NB4 (cell line): ENCODE measurements around the gene PHACTR2.

Experiments used
- MYC ChIP-seq: IDR thresholded peaks from 2 replicates; pipeline ENCODE4 v1.6.1; 2011; ENCODE audit warnings: low read depth, low read length
- POLR2A ChIP-seq: IDR thresholded peaks from 2 replicates; pipeline ENCODE4 v1.6.1; 2011; ENCODE audit warnings: mild to moderate bottlenecking; ENCODE audit not compliant: insufficient read length; ENCODE audit errors: extremely low read depth
- TF ChIP-seq, protein P1 (sequence below): IDR thresholded peaks from one replicate; pipeline ENCODE4 v1.5.1; 2012; ENCODE audit warnings: low read depth, low read length
- TF ChIP-seq, protein P2 (sequence below): IDR thresholded peaks from 2 replicates; pipeline ENCODE4 v1.6.1; 2011; ENCODE audit warnings: low read depth, low read length

DNA sequence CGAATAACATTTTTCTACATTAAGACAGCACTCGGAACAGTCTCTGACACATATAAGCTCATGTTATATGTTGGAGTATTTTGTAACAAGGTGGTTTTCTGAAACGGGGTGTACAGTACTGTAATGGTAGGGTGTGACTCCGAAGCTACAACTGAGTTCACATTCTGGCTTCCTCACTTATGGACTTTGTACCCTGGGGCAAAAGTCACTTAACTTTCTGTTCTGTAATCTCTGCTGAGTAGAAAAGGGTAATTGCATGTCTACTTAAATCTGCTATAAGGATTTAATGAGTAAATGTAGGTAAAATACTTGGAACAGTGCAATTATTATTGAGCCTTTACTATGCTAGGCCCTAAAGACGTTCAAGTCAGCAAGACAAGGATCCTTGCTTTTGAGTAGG, 160.6 kb downstream of the PHACTR2 start:
- TF ChIP-seq POLR2A (no peak), MYC (no peak)
- TF ChIP-seq, protein P1, sequence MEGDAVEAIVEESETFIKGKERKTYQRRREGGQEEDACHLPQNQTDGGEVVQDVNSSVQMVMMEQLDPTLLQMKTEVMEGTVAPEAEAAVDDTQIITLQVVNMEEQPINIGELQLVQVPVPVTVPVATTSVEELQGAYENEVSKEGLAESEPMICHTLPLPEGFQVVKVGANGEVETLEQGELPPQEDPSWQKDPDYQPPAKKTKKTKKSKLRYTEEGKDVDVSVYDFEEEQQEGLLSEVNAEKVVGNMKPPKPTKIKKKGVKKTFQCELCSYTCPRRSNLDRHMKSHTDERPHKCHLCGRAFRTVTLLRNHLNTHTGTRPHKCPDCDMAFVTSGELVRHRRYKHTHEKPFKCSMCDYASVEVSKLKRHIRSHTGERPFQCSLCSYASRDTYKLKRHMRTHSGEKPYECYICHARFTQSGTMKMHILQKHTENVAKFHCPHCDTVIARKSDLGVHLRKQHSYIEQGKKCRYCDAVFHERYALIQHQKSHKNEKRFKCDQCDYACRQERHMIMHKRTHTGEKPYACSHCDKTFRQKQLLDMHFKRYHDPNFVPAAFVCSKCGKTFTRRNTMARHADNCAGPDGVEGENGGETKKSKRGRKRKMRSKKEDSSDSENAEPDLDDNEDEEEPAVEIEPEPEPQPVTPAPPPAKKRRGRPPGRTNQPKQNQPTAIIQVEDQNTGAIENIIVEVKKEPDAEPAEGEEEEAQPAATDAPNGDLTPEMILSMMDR = no peak
- TF ChIP-seq, protein P2, sequence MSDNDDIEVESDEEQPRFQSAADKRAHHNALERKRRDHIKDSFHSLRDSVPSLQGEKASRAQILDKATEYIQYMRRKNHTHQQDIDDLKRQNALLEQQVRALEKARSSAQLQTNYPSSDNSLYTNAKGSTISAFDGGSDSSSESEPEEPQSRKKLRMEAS = no peak
